ENCODE results near the gene CERK. TPM values are rescaled to one million over a fixed set of nuclear protein-coding genes. Genes with fewer than 3 reads are reported as not detected.

Gene CERK
- total RNA-seq, 2 donors from 2014 or later, result 44.8 to 48.0 TPM

GRCh38 chr22:46659059-46659790, 78.8 kb downstream of the CERK start:
- Mint-ChIP-seq H3K27ac (peak overlapping the region; percentile 65 to 82), H3K36me3 (no peaks in the 10 kb centered on the region), H3K9me3 (no peaks in the 10 kb centered on the region)
- no peak for DNase-seq (ENCODE audit: low spot score in 2 of 2)
- no peak for ATAC-seq

DNA sequence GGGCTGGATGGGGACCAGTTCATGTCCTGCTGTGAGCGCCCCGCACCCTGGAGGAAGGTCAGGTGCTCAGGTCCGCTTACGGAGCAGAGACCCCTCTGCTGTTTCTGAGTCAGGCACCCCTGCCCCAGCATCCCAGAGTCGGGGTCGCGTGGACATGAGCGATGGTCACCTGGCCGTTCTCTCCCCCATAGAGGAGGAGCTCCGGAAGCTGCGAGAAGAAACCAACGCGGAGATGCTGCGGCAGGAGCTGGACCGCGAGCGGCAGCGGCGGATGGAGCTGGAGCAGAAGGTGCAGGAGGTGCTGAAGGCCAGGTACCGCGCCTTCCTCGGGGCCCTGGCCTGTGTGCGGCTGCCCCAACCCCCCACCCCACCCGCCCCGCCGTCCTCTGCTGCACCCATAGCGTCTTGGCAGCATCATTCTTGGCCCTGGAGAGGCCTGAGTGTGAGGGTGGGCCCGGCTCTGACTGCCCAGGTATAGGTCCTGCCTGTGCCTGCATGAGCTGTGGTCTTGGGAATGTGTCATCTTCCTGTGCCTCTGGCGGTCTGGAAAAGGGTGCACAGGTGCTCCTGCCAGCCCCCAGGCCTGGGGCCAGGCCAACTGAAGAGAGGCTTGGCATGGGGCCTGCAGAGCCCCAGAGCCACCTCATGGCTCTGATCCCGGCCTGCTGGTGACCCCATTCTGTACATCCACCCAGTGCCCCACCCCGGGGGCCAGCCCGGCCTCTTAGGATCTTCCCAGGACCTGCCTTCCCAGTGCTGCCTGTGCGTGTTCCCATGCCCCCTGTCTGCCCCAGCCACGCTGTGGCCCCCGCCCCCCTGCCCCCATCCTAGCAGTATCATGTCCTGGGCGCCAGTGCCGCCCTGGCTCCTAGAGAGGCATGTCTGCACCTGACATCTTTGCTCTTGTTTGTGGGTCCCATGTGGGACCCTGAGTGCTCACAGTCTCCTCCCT, 79.8 kb downstream of the CERK start:
- Mint-ChIP-seq H3K9me3 (no peaks in the 10 kb centered on the region), H3K27ac (peak overlapping the region; percentile 65 to 82)

GRCh38 chr22:46657655-46657953, 80.4 kb downstream of the CERK start:
- H3K36me3 Mint-ChIP-seq, result no peaks in the 10 kb centered on the region
- ATAC-seq (no peak), DNase-seq (ENCODE audit: low spot score in 2 of 2) (no peak)
- H3K27ac Mint-ChIP-seq, result peak overlapping the region in 1 of 2 donors; percentile 19
- H3K9me3 Mint-ChIP-seq, result no peaks in the 10 kb centered on the region

More for the DNA sequence above, 79.8 kb downstream of the CERK start:
- no peaks in the 10 kb centered on the region for H3K36me3 Mint-ChIP-seq
- no peak for DNase-seq (ENCODE audit: low spot score in 2 of 2)
- no peak for ATAC-seq

DNA sequence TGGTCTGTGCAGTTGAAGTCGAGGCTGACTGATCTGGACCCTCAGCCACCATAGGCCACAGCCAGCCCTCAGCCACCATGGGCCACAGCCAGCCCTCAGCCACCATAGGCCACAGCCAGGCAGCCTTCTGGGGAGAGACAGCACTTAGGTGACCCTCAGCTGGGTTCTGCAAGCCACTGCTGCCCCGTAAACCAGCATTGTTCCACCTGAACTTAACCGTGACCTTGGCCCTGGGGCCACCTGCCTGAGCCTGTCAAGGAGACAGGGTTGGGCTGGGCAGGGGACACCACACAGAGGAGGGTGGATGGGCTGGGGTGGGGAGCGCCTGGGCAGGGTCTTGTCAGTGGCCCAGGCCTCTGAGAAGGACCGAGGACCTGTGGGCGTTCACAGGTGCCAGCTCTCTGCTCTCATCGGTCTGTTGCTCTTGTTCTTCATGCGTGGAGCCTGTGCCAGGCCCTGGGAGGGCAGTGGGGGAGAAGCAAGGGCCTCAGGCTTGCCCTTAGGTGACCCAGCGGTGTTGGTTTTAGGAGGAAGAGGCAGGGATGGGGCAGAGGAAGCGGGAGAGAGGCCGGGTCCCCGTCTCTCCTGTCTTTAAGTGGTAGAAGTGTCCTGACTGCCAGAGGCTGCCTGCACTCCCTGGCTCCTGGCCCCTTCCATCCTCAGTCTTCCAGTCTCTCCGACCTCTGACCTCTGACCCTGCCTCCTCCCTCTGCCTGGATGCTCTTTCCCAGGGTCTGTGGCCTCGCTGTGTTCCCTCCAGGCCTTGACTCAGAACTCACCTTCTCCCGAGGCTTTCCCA, 81.0 kb downstream of the CERK start:
- Mint-ChIP-seq H3K36me3 (no peaks in the 10 kb centered on the region), H3K9me3 (no peaks in the 10 kb centered on the region), H3K27ac (peak overlapping the region; percentile 19 to 85)
- ATAC-seq (no peak), DNase-seq (ENCODE audit: low spot score in 2 of 2) (no peak)

- Mint-ChIP-seq H3K36me3 (no peaks in the 10 kb centered on the region), H3K9me3 (no peaks in the 10 kb centered on the region), H3K27ac (peak overlapping the region; percentile 19 to 44)
- DNase-seq (ENCODE audit: low spot score in 2 of 2) (no peak), ATAC-seq (no peak)
These were observed 82.0 kb downstream of the CERK start for GRCh38 chr22:46655861-46656608.

- DNase-seq (ENCODE audit: low spot score in 2 of 2) (no peak), ATAC-seq (no peak)
- no peaks in the 10 kb centered on the region for H3K36me3 Mint-ChIP-seq
- H3K9me3 Mint-ChIP-seq, result no peaks in the 10 kb centered on the region
- H3K27ac Mint-ChIP-seq, result peak overlapping the region; percentile 54 to 95
These were observed 83.0 kb downstream of the CERK start for GRCh38 chr22:46654927-46655595.

- Mint-ChIP-seq H3K36me3 (no peaks in the 10 kb centered on the region), H3K27ac (peak overlapping the region; percentile 54 to 95), H3K9me3 (no peaks in the 10 kb centered on the region)
- no peak for DNase-seq (ENCODE audit: low spot score in 2 of 2)
- ATAC-seq, result no peak
These were observed 83.6 kb downstream of the CERK start for GRCh38 chr22:46654426-46654825.

DNA sequence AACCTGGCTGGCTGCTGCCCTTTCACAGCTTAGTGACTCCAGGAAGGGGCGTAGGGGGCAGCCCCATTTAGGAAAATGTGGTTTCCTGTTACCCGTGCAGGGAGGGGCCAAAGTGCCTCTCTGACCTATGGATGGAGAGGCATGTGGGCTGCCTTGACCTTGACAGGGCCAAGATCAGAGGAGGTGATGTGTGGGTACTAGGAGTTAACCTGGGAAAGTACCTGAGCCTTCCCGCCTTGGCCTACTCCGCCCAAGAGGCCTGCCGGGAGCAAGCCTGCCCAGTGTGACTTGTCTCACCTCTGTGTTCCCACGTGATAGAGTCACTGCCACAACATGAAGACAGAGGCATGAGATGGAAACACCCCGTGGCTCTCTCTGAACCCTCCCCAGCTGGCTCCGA, 84.5 kb downstream of the CERK start:
- Mint-ChIP-seq H3K9me3 (peaks cover 0 to under 1% of the 10 kb centered on the region in 2 donors), H3K27ac (peak overlapping the region in 1 of 2 donors; percentile 54), H3K36me3 (no peaks in the 10 kb centered on the region)
- DNase-seq (ENCODE audit: low spot score in 2 of 2) (peak in 1 of 2 donors; percentile 87), ATAC-seq (peak; percentile 65 to 91)

DNA sequence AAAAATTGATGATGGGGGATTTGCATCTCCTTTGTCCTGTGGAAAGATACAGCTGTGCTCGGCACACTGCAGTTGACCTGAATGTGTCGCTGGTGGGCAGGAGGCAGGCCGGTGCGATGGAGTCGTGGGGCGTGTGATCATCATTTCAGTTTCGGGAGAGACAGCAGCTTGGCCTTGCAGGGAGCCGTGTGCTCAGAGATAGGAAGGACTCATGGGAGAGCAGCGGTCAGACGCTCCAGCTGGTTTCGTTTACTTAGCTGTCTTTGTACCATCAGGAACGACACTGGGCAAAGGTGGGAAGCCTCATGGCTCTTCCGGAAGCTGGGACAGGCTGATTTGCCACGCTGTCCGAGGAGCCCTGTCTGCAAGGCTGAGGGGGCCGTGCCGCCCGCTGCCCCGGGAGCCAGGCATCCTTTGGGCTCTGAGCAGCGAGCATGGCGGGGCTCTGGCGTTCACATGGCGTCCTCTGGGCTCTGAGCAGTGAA, 85.2 kb downstream of the CERK start:
- ATAC-seq, result no peak
- H3K36me3 Mint-ChIP-seq, result no peaks in the 10 kb centered on the region
- DNase-seq (ENCODE audit: low spot score in 2 of 2), result no peak
- H3K9me3 Mint-ChIP-seq, result peaks cover 0 to 7% of the 10 kb centered on the region in 2 donors
- H3K27ac Mint-ChIP-seq, result peak overlapping the region in 1 of 2 donors; percentile 54

DNA sequence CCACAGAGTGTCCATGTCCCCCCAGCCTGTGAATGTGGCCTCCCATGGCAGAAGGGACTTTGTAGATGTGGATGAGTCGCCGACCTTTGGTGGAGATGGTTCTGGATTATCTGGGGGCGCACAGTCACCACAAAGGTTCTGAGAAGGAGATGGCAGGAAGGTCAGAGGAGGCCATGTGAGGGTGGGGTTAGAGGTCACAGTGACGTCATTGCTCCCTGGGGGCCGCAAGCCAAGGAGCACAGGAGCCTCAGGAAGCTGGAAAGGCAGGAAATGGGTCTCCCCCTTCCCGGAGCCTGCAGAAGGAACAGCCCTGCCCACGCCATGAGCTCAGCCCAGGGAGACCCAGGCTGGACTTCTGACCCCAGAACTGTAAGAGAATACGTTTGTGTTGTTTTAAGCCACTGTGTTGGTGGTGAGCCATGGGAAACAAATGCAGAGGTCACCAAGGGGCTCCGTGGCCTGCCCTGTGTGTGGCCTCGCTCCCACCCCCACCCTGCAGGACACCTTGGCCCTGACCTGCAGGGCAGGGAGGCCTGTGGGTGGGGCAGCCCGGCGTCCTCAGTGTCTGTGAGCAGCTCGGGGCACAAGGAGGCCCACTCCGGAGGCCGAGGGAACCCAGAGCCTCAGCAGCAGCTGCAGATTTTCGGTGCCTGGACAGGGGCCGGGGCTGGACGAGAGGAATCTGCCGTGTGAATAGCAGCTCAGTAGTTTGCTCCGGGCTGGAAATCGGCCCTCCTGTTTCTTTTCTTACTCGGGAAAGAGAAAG, 85.8 kb downstream of the CERK start:
- Mint-ChIP-seq H3K9me3 (peaks cover 0 to 8% of the 10 kb centered on the region in 2 donors), H3K36me3 (no peaks in the 10 kb centered on the region), H3K27ac (peak overlapping the region; percentile 48 to 54)
- ATAC-seq, result peak in 1 of 2 donors; percentile 61
- peak in 1 of 2 donors; percentile 73 for DNase-seq (ENCODE audit: low spot score in 2 of 2)

DNA sequence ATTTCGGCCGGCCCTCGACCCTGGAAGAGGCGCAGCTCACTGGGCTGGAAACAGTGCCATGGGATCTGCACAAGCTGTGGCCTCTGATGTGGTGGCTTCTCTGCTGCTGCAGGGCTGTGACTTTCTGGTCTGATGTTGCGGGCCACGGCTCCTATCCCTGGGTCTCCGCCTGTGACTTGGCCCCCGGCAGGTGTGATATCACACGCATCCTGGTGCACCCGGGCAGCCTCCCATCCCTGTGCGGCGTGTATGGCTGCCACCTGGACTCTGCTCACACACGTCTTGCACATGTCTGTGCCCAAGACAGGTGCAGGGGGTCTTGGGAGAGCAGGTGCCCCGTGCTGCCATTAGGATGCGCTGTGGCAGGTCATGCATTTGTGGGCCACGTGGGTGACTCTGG, 86.7 kb downstream of the CERK start:
- H3K36me3 Mint-ChIP-seq, result no peaks in the 10 kb centered on the region
- ATAC-seq, result no peak
- no peak for DNase-seq (ENCODE audit: low spot score in 2 of 2)
- peaks cover 0 to 8% of the 10 kb centered on the region in 2 donors for H3K9me3 Mint-ChIP-seq
- peak overlapping the region; percentile 48 to 54 for H3K27ac Mint-ChIP-seq

GRCh38 chr22:46650078-46650810, 87.8 kb downstream of the CERK start:
- H3K9me3 Mint-ChIP-seq, result peaks cover 0 to 8% of the 10 kb centered on the region in 2 donors
- peak overlapping the region; percentile 36 to 63 for H3K27ac Mint-ChIP-seq
- no peaks in the 10 kb centered on the region for H3K36me3 Mint-ChIP-seq
- DNase-seq (ENCODE audit: low spot score in 2 of 2), result no peak
- no peak for ATAC-seq

- DNase-seq (ENCODE audit: low spot score in 2 of 2) (no peak), ATAC-seq (no peak)
- peak overlapping the region in 1 of 2 donors; percentile 63 for H3K27ac Mint-ChIP-seq
These were observed 88.6 kb downstream of the CERK start for GRCh38 chr22:46649141-46650077.

More at GRCh38 chr22:46649141-46650077, 88.6 kb downstream of the CERK start:
- Mint-ChIP-seq H3K9me3 (peaks cover 0 to 8% of the 10 kb centered on the region in 2 donors), H3K36me3 (no peaks in the 10 kb centered on the region)
